ENCODE measurements around the gene APC2.

The APC2 gene

DNA sequence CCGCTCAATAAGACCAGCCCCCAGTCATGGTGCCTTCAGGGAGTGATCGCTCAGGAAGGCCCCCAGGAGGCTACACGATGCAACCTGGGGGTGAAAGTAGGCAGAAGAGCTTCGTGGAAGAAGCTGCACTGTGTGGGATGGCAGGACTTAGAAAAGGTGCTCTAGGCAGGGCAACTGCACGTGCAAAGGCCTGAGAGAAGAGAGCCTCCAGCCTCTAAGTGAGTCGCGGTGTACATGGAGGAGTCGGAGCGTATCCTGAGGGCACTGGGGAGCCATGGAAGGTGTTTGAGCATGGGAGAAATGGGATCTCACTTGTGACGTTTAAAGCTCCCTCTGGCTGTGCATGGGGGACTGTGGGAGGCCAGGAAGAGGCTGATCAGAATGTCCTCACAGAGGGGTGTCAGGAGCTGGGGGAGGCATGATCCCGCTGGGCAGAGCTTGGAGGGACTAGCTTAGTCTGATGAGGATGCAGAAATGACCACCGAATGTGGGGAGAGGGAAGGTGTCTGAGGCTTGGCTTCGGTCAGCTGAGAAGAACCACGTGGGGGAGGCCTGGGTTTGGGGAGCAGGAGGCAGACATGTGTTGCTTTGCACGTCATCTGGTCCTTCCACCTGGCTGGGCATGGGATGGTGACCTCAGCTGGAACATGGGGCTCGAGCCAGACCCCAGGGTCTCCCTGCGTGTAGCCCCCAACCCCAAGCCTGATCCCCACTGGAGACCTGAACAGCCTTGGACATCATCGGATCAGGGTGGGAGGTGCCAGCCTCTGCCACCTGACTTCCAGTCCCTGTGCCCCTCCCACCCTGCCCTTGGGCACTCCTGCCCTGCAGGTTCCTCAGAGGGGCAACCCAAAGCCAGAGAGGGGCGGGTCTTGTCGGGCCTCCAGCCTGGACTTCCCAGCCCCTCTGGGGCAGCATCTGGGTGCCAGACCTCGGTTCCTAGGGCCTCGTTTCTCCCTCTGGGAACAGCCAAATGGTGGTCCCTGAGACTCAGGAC is 1.1 kb downstream of the APC2 start:
- no peak for DNase-seq

DNA sequence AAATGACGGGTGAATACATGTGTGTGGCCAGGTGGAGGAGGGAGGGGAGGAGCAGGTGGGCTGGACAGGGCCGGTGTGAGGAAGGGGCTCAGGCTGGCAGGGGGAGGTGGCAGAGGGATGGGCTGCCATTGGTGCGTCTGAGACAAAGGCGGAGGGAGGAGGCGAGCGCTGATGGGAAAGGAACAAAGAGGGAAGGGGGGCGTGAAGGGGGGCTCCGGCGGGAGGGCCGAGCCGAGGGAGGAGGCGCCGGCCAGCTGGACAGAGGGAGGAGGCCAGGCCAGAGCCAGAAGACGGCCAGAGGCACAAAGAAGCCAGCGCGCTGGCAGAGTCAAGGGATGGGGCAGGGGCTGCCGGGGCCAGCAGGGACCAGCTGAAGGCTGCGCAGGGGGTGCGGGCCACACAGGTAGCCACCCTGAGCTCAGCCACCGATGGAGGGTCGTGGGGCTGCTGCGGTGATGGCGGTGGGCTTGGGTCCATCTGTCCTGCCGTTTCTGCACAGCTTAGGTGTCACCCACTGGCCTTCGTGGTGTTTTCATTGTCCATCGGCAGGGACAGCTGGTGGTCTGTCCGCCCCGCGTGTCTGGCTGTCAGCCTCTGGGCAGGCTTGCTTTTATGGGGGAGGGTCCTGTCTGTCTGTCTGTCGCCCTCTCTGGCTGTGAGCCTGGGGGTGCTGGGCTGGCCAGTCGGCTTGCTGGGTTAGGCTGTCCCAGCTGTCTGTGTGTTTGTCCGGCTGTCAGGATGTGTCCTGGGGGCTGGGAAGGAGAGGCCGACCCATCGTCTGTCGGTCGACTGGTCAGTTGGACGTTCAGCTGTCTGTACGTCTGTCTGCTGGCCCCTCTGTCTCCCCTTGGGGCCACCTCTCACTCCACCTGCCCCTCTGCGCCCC is 2.2 kb downstream of the APC2 start:
- DNase-seq = no peak

DNA sequence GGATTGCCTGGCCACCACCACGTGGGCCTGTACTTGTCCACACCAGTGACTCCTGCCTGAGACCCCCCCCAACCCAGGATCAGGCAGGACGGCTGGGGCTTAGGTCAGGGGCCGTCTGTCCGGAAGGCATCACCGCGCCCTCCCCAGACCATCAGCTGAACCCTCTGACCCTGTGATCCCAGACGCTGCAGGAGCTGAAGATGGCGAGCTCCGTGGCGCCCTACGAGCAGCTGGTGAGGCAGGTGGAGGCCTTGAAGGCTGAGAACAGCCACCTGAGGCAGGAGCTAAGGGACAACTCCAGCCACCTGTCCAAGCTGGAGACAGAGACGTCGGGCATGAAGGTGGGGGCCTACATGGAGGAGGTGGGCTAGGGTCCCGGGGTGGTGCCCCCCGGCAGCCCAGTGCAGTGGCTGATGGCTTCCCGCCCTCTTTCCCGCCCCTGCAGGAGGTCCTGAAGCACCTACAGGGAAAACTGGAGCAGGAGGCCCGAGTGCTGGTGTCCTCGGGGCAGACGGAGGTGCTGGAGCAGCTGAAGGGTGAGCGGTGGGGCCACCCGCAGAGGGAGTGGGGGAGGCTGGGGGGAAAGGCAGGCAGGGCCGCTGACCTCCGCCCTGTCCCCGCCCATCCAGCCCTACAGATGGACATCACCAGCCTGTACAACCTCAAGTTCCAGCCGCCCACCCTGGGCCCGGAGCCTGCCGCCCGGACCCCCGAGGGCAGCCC is 3.0 kb downstream of the APC2 start:
- DNase-seq = no peak

DNA sequence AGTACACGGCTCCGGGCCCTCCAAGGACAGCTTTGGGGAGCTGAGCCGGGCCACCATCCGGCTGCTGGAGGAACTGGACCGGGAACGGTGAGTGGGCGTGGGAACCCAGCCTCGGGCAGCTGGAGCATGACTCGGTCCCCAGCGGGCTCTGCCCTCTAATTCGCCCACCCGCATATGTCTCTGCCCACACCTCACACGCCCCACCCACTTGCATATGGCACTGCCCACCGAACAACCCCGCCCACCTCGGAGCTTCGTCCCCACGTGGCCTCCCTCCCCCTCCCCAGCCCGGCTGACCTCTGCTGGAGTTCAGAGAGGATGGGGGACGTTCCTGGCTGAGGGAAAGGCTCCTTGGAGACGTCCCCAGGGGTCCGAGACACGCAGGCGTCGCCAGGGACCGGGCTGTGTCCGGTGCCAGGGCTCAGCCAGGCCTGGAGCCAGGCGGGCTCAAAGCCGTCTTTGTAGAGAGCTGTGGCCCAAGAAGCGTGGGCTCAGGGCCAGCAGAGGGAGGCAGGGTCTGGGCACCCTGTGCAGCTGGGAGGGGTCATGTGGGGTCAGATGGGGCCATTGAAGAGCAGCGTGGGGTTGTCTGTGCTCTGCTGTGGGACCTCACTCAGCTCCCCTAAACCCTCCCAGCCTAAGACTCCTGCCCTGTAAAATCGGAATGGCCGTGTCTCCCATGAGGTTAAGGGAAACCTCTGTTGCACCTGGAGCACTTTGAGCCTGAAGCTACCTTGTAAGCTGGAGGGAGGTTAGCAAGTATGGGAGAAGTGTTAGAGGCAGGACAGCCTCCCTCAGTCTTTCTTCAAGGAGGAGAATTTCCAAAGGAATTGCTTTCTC is 3.8 kb downstream of the APC2 start:
- DNase-seq = no peak

DNA sequence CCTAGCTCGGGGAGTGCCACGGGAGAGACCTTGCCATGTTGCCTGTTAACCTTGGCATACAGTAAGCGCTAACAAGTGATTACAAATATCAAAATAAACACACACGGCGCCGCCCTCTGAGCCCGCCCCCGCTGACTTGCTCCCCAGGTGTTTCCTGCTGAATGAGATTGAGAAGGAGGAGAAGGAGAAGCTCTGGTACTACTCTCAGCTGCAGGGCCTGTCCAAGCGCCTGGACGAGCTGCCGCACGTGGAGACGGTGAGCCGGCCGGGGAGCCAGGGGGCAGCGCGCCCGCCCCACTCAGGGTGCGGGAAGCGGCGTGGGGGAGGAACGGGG is 5.0 kb downstream of the APC2 start:
- DNase-seq = no peak

DNA sequence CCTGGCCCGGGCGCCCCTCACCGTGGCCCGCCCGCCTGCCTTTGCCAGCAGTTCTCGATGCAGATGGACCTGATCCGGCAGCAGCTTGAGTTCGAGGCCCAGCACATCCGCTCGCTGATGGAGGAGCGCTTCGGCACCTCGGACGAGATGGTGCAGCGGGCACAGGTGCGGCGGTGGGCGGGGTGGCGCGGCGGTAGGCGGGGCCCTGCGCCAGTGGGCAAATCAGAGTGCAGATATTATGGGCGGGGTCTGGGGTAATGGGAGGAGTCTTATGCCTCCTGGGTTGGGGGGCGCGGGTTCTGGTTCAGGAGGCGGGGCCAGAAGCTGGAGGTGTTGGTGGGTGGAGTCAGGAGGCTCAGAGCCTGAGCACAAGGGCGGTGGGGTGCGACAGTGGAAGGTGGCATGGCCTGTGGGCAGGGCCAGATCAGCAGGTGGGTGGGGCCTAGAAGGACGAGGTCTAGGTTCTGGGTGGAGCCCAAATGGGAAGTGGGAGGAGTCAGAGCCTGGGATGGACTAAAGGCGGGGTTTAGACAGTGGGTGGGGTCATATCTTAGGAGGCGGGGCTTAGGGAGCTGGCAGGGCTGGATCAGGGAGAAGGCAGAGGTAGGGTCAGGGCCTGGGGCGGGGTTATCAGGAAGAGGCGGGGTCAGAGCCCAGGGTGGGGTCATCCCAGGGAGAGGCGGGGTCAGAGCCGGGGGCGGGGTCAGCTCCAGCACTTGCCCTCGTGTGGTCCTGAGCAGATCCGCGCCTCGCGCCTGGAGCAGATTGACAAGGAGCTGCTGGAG is 5.6 kb downstream of the APC2 start:
- peak; percentile 81 for DNase-seq

DNA sequence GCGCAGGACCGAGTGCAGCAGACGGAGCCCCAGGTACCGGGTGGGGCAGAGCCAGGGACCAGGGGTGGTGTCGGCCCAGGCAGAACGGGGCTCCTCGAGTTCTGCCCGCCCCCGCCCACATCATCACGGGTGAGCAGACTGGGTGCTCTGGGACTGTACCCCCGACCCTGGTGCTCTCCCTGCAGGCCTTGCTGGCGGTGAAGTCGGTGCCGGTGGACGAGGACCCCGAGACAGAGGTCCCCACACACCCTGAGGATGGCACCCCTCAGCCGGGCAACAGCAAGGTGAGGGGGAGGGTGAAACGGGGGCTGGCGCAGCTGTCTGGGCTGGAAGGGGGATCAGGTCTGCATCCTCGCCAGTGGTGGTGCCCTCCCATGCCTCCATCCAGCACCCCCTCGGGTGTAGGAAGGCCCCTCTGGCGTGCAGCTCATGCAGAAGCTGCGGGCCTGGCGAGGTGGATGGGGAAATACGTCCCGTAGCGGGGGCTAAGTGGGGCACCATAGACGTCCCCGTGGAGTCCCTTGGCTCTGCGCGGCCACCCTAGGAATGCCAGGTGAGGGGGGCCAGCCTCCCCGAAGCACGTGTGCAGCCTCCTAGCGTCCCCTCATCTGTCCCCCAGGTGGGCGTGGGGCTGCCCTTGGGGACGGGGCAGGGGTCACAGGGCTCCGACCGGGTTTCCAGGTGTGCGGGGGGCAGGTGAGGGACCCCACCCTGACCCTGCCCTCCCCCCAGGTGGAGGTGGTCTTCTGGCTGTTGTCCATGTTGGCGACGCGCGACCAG is 6.4 kb downstream of the APC2 start:
- no peak for DNase-seq

DNA sequence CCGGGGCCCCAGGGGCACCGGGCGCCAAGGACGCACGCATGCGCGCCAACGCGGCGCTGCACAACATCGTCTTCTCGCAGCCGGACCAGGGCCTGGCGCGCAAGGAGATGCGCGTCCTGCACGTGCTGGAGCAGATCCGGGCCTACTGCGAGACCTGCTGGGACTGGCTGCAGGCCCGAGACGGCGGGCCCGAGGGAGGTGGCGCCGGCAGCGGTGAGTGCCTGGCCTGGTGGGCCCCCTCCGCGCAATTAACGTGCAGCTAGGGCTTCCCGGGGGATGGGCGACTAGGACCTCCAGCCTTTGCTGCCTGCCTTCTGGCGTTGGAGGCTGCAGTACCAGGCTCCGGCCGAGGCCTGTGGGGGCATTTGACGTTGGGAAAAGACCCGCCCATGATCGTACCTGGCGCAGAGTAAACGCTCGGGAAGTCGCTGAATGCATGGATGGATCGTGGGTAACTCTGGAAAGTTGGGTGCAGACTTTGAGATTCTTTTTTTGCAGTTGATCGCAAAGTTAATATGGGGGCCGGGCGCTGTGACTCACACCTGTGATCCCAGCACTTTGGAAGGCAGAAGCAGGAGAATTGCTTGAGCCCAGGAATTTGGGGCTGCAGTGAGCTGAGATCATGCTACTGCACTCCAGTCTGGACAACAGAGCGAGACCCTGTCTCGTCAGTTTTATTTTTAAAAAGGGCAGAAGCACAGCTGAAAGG is 7.3 kb downstream of the APC2 start:
- DNase-seq = no peak

DNA sequence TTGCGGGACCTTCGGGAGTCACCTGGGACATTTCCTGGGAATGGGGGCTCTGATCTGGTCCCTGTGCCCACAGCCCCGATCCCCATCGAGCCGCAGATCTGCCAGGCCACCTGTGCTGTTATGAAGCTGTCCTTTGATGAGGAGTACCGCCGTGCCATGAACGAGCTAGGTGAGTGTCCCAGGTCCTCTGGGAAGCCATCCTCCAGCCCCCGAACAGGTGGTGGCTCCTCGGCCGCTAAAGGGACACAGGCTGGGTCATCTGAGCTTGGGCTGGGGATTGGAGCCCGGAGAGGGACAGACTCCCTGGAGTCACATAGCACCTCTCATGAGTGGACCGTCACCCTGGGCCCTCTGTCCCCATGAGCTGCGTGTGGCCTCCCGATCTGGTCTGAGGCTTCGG is 8.0 kb downstream of the APC2 start:
- DNase-seq = no peak

DNA sequence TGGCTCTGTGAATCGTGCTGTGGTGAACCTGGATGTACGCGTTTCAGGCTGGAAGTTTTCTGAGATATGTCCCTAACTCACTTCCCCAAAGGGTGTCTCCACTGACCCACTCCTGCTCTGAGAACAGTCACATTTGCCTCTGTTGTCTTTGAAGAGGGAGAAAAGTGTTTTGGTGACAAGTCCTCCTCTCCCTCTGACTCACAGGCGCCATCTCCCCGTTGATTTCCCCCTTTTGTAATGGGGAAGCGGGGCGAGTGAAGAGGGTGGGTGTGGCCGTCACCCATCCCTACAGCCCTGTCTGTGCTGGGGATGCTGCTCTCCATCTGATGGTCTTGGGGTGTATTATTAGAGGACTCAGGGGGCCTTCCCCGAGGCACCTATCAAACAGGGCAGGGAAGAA is 9.6 kb downstream of the APC2 start:
- DNase-seq = no peak

DNA sequence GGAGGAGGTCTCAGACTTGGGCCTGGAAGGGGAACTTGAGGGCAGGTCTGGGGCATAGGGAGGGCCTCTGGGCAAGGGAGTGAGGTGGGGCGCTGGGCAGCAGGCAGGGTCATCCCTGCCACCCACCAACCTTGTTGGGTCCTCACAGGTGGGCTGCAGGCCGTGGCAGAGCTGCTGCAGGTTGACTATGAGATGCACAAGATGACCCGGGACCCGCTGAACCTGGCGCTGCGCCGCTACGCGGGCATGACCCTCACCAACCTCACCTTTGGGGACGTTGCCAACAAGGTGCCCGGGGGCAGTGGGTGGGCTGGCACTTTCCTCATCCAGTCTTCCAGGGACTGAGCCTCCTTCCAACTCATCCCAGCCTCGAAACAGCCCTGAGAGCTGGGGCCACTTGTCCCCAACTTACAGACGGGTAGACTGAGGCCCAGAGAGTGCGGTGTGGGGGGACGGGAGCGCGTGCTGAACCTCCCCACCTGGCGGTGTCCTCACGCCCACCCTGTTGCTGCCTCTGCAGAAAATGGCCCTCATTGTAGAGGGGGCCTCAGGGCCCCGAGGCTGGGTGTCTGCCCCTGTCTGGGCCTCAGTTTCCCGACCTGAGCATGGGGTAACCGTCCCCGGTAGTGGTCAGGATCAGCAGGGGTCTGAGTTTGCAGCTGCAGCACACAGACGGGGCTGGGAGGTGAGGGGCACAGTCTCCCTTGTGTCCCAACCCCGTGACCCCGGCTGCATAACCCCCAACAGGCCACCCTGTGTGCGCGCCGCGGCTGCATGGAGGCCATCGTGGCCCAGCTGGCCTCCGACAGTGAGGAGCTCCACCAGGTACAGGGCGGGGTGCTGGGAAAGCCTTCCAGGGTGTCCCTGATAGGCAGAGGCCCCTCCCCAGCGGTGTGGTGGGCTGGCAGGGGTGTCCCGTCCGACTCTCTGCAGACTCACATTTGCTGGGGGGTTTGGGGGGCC is 10.4 kb downstream of the APC2 start:
- DNase-seq = no peak

DNA sequence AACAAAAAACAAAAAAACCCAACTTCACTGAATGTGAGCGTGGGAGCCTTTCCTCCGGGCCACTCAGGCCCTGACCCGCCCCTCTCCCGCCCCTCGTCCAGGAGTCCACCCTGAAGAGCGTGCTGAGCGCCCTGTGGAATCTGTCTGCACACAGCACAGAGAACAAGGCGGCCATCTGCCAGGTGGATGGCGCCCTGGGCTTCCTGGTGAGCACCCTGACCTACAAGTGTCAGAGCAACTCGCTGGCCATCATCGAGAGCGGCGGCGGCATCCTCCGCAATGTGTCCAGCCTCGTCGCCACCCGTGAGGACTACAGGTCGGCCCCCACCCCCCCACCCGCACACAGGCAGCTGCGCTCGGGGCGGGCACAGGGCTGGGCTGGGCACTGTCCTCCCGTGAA is 11.9 kb downstream of the APC2 start:
- no peak for DNase-seq

DNA sequence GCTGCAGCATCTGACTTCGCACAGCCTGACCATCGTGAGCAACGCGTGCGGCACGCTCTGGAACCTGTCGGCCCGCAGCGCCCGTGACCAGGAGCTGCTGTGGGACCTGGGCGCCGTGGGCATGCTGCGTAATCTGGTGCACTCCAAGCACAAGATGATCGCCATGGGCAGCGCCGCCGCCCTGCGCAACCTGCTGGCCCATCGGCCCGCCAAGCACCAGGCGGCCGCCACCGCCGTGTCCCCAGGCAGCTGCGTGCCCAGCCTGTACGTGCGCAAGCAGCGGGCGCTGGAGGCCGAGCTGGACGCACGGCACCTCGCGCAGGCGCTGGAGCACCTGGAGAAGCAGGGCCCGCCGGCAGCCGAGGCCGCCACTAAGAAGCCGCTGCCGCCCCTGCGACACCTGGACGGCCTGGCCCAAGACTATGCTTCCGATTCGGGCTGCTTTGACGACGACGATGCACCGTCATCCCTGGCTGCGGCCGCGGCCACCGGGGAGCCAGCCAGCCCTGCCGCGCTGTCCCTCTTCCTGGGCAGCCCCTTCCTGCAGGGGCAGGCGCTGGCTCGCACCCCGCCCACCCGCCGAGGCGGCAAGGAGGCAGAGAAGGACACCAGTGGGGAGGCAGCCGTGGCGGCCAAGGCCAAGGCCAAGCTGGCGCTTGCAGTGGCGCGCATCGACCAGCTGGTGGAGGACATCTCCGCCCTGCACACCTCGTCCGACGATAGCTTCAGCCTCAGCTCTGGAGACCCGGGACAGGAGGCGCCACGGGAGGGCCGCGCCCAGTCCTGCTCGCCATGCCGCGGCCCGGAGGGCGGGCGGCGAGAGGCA is 15.5 kb downstream of the APC2 start:
- no peak for DNase-seq

DNA sequence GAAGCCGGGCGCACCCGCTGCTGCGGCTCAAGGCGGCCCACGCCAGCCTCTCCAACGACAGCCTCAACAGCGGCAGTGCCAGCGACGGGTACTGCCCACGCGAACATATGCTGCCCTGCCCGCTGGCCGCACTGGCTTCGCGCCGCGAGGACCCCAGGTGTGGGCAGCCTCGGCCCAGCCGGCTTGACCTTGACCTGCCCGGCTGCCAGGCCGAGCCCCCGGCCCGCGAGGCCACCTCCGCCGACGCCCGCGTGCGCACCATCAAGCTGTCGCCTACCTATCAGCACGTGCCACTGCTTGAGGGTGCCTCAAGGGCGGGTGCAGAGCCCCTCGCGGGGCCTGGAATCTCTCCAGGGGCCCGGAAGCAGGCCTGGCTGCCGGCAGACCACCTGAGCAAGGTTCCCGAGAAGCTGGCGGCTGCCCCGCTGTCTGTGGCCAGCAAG is 16.1 kb downstream of the APC2 start:
- DNase-seq = no peak

DNA sequence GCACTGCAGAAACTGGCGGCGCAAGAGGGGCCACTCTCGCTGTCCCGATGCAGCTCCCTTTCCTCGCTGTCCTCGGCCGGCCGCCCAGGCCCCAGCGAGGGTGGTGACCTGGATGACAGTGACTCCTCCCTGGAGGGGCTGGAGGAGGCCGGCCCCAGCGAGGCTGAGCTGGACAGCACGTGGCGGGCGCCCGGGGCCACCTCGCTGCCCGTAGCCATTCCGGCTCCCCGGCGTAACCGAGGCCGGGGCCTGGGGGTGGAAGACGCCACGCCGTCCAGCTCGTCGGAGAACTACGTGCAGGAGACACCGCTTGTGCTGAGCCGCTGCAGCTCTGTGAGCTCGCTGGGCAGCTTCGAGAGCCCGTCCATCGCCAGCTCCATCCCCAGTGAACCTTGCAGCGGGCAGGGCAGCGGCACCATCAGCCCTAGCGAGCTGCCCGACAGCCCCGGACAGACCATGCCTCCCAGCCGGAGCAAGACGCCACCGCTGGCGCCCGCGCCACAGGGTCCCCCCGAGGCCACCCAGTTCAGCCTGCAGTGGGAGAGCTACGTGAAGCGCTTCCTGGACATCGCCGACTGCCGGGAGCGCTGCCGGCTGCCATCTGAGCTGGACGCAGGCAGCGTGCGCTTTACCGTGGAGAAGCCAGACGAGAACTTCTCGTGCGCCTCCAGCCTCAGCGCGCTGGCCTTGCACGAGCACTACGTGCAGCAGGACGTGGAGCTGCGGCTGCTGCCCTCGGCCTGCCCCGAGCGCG is 16.7 kb downstream of the APC2 start:
- no peak for DNase-seq

DNA sequence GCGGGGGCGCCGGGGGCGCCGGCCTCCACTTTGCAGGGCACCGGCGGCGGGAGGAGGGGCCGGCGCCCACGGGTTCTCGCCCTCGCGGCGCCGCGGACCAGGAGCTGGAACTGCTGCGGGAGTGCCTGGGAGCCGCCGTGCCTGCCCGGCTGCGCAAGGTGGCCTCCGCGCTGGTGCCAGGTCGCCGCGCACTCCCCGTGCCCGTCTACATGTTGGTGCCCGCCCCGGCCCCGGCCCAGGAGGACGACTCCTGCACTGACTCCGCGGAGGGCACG is 17.2 kb downstream of the APC2 start:
- DNase-seq = no peak
